H1 (cell line): ENCODE results near the gene SPOCK3. TPM values are rescaled to one million over a fixed set of nuclear protein-coding genes. Genes with fewer than 3 reads are reported as not detected.

Experiments used
- CHD1 ChIP-seq: IDR thresholded peaks from 2 replicates; pipeline ENCODE4 v1.6.1; 2012; ENCODE audit warnings: low read depth, low read length, improper control_type of control experiment
- CHD7 ChIP-seq: fragments of 300-600 bp; sonication (generic); IDR thresholded peaks from 2 replicates; pipeline ENCODE4 v1.7.1; 2012; ENCODE audit warnings: low read length, moderate library complexity, mild to moderate bottlenecking, inconsistent platforms; ENCODE audit not compliant: insufficient replicate concordance
- EP300 ChIP-seq, 2 experiments: IDR thresholded peaks; 1 replicate in 1 of 2; 2 replicates in 1 of 2; pipeline ENCODE4 v1.6.1; 2011 to 2012; ENCODE audit warnings: low read depth in 2 of 2, low read length in 2 of 2, mild to moderate bottlenecking in 2 of 2, borderline replicate concordance in 1 of 2, inconsistent platforms in 1 of 2, moderate library complexity in 1 of 2
- EZH2 ChIP-seq: fragments of 200-600 bp; sonication (generic); IDR thresholded peaks from 2 replicates; pipeline ENCODE4 v1.7.1; 2012; ENCODE audit warnings: low read depth, mild to moderate bottlenecking, moderate library complexity, low read length, inconsistent platforms; ENCODE audit not compliant: severe bottlenecking
- POLR2A ChIP-seq, 2 experiments: IDR thresholded peaks; 1 replicate in 1 of 2; 2 replicates in 1 of 2; pipeline ENCODE4 v1.6.1; 2011; ENCODE audit warnings: low read depth in 2 of 2, low read length in 2 of 2, mild to moderate bottlenecking in 2 of 2; ENCODE audit errors: control extremely low read depth in 1 of 2
- RBBP5 ChIP-seq: IDR thresholded peaks from 2 replicates; pipeline ENCODE4 v1.7.1; 2012; ENCODE audit warnings: low read depth, mild to moderate bottlenecking, inconsistent platforms, low read length, moderate library complexity, borderline replicate concordance
- RFX5 ChIP-seq: IDR thresholded peaks from 2 replicates; pipeline ENCODE4 v1.6.1; 2011; ENCODE audit warnings: low read depth, low read length, improper control_type of control experiment, borderline replicate concordance
- TBP ChIP-seq: IDR thresholded peaks from 2 replicates; pipeline ENCODE4 v1.6.1; 2011; ENCODE audit warnings: low read depth, low read length, improper control_type of control experiment
- YY1 ChIP-seq: IDR thresholded peaks from 2 replicates; pipeline ENCODE4 v1.6.1; 2011; ENCODE audit warnings: low read depth, mild to moderate bottlenecking, low read length
- ZNF274 ChIP-seq: IDR thresholded peaks from 2 replicates; pipeline ENCODE4 v1.7.0; 2012; ENCODE audit warnings: low read length, borderline replicate concordance; ENCODE audit errors: extremely low read depth
- polyA plus RNA-seq, 7 experiments: library from polyadenylated mRNA; depleted of rRNA in 3 of 7; stranded (reverse) in 5 of 7; unstranded in 2 of 7; fragments of >200 nt in 5 of 7; fragments of 200-250 nt in 2 of 7; gene quantifications; 1 replicate in 5 of 7; 2 replicates in 1 of 7; 4 replicates in 1 of 7; pipeline versions ENCODE4 v1.2.1 to v1.2.3, GENCODE V29; 2011 to 2013; ENCODE audit warnings: missing spikeins in 2 of 7, mixed read lengths in 2 of 7
- total RNA-seq: library from RNA; stranded (reverse); fragmentation: NEBNext Ultra II Directional; extraction: Animal tissue kit (Norgen Biotek cat#: 25700); gene quantifications from 2 replicates; pipeline ENCODE4 v1.2.1, GENCODE V29; 2021

SPOCK3 gene
- total and polyA plus RNA-seq, 2 of the 8 experiments (the other 6 are each of a cell fraction or from before 2014, with no cell fraction given): 0.14 to 0.60 TPM

- no peak for TF ChIP-seq CHD7
- no peak for TF ChIP-seq POLR2A (IDR thresholded peaks at IDR 0.05; ENCODE audit: control extremely low read depth in 1 of 2, low read depth in 2 of 2, low read length in 2 of 2)
- TF ChIP-seq EZH2: no peak
- TF ChIP-seq RBBP5: no peak
- TF ChIP-seq CHD1: no peak
- no peak for TF ChIP-seq YY1
- TF ChIP-seq EP300 (IDR thresholded peaks at IDR 0.05; ENCODE audit: borderline replicate concordance in 1 of 2, low read depth in 2 of 2, low read length in 2 of 2): no peak
- TF ChIP-seq RFX5: no peak
- TF ChIP-seq TBP: no peak
- no peak for TF ChIP-seq ZNF274
- TF ChIP-seq, all 59 proteins: peak for 0
Observed at GRCh38 chr4:167003326-167003725, 231.0 kb downstream of the SPOCK3 start (continued).
